Astrocyte (in vitro differentiated cells and primary cell): ENCODE measurements around the gene WWTR1. TPM values are rescaled to one million over a fixed set of nuclear protein-coding genes. Genes with fewer than 3 reads are reported as not detected.

Experiments
- DNase-seq: peaks from one replicate; pipeline ENCODE4 v3.0.0-alpha.2; 2010; ENCODE audit warnings: low read depth
- FAIRE-seq: peaks from 2 replicates; lab custom pipeline; 2011; peaks lifted over from hg19 to GRCh38; lab: Jason Lieb, UNC
- H2AFZ ChIP-seq: 2 replicates; pipeline ENCODE4 v1.6.0; 2012; ENCODE audit warnings: low read depth, low read length, inconsistent platforms
- H3K27ac ChIP-seq: 2 replicates; pipeline ENCODE4 v1.5.1; 2011; ENCODE audit warnings: low read depth, low read length, inconsistent platforms
- H3K27me3 ChIP-seq: 2 replicates; pipeline ENCODE4 v1.6.0; 2011; ENCODE audit warnings: low read length, inconsistent platforms; ENCODE audit not compliant: insufficient read depth
- H3K36me3 ChIP-seq: 2 replicates; pipeline ENCODE4 v1.5.1; 2011; ENCODE audit warnings: low read length, inconsistent platforms; ENCODE audit not compliant: insufficient read depth
- H3K4me1 ChIP-seq: 2 replicates; pipeline ENCODE4 v1.5.1; 2011; ENCODE audit warnings: low read length, inconsistent platforms; ENCODE audit not compliant: insufficient read depth
- H3K4me2 ChIP-seq: 2 replicates; pipeline ENCODE4 v1.6.0; 2012; ENCODE audit warnings: low read length, inconsistent platforms
- H3K4me3 ChIP-seq: 2 replicates; pipeline ENCODE4 v1.5.1; 2011; ENCODE audit warnings: low read depth, mild to moderate bottlenecking, low read length, inconsistent platforms; ENCODE audit not compliant: insufficient read depth
- H3K79me2 ChIP-seq: 2 replicates; pipeline ENCODE4 v1.6.0; 2012; ENCODE audit warnings: mild to moderate bottlenecking, low read length, inconsistent platforms; ENCODE audit not compliant: insufficient read depth
- H3K9ac ChIP-seq: 2 replicates; pipeline ENCODE4 v1.6.0; 2012; ENCODE audit warnings: mild to moderate bottlenecking, low read length, inconsistent platforms
- H3K9me3 ChIP-seq: 2 replicates; pipeline ENCODE4 v1.5.1; 2012; ENCODE audit warnings: low read depth, mild to moderate bottlenecking, low read length, inconsistent platforms; ENCODE audit not compliant: insufficient read depth
- H4K20me1 ChIP-seq: 2 replicates; pipeline ENCODE4 v1.6.0; 2012; ENCODE audit warnings: low read length, inconsistent platforms; ENCODE audit not compliant: insufficient read depth
- H3K27ac Mint-ChIP-seq: one replicate; pipeline ENCODE4 v1.8.0; 2021; ENCODE audit warnings: mild to moderate bottlenecking, mixed read lengths; ENCODE audit not compliant: unreplicated experiment
- H3K27me3 Mint-ChIP-seq: one replicate; pipeline ENCODE4 v1.8.0; 2021; ENCODE audit warnings: low read depth, mixed read lengths; ENCODE audit not compliant: unreplicated experiment
- H3K36me3 Mint-ChIP-seq: one replicate; pipeline ENCODE4 v1.8.0; 2021; ENCODE audit warnings: low read depth, mixed read lengths; ENCODE audit not compliant: unreplicated experiment
- H3K4me1 Mint-ChIP-seq: one replicate; pipeline ENCODE4 v1.8.0; 2021; ENCODE audit warnings: low read depth, mixed read lengths; ENCODE audit not compliant: unreplicated experiment
- H3K4me3 Mint-ChIP-seq: one replicate; pipeline ENCODE4 v1.8.0; 2021; ENCODE audit warnings: mild to moderate bottlenecking, moderate library complexity, mixed read lengths; ENCODE audit not compliant: unreplicated experiment
- H3K9me3 Mint-ChIP-seq: one replicate; pipeline ENCODE4 v1.8.0; 2021; ENCODE audit warnings: mild to moderate bottlenecking, mixed read lengths; ENCODE audit not compliant: unreplicated experiment
- EZH2 ChIP-seq: IDR thresholded peaks from 2 replicates; pipeline ENCODE4 v1.6.1; 2012; ENCODE audit warnings: mild to moderate bottlenecking, low read length, inconsistent platforms; ENCODE audit not compliant: insufficient read depth
- total RNA-seq: library from RNA; stranded (reverse); gene quantifications from 2 replicates; pipeline ENCODE4 v1.2.1, GENCODE V29; 2021
- TF ChIP-seq, protein P1 (sequence below): IDR thresholded peaks from 2 replicates; pipeline ENCODE4 v1.5.1; 2011; ENCODE audit warnings: low read depth, mild to moderate bottlenecking, inconsistent platforms, low read length, moderate library complexity; ENCODE audit not compliant: insufficient read depth

Gene WWTR1
- total RNA-seq, 1 donor from 2014 or later = 94.3 TPM

DNA sequence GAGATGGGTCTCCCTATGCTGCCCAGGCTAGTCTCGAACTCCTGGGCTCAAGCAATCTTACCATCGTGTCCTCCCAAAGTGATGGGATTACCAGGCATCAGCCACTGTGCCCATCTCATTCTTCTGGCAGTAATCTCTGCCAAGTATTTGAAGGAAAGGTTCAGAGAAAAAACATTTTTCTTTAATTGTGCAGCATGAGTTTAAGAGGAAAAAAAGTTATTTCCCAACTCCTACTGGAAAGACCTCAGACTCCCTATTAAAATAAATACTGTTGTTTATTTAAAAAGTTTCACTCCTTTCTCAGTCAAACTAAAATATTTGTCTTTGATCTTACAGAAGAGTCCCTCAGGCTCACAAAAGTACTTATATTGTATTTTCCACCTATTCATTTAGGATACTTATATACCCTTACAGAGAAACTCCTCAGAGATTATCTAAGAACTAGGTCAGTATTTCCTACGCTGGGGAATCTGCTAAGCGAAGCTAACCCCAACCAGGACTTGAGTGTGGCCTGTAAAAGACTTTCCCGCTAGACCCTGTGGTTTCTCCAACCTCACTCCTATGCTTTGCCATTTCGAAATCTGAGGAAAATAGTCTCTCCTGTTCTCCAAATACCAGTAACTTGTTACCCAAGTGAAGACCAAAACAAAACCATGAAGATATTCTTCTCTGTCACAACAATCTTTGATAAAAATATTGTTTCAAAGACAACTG, 28.7 kb downstream of the WWTR1 start:
- TF ChIP-seq, protein P1, sequence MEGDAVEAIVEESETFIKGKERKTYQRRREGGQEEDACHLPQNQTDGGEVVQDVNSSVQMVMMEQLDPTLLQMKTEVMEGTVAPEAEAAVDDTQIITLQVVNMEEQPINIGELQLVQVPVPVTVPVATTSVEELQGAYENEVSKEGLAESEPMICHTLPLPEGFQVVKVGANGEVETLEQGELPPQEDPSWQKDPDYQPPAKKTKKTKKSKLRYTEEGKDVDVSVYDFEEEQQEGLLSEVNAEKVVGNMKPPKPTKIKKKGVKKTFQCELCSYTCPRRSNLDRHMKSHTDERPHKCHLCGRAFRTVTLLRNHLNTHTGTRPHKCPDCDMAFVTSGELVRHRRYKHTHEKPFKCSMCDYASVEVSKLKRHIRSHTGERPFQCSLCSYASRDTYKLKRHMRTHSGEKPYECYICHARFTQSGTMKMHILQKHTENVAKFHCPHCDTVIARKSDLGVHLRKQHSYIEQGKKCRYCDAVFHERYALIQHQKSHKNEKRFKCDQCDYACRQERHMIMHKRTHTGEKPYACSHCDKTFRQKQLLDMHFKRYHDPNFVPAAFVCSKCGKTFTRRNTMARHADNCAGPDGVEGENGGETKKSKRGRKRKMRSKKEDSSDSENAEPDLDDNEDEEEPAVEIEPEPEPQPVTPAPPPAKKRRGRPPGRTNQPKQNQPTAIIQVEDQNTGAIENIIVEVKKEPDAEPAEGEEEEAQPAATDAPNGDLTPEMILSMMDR = no peak
- TF ChIP-seq EZH2 = no peak
- H3K27me3 Mint-ChIP-seq = no peaks in the 10 kb centered on the region
- H3K27ac Mint-ChIP-seq = no peak overlapping the region
- H3K9me3 ChIP-seq = no peaks in the 10 kb centered on the region
- H3K4me2 ChIP-seq = no peak overlapping the region
- FAIRE-seq (no peak), DNase-seq (peak; percentile 55)
- no peak overlapping the region for H2AFZ ChIP-seq
- no peak overlapping the region for H3K27ac ChIP-seq
- peaks cover 34% of the 10 kb centered on the region for H3K4me1 Mint-ChIP-seq
- H3K36me3 Mint-ChIP-seq = peaks cover 25% of the 10 kb centered on the region
- peaks cover 14% of the 10 kb centered on the region for H3K4me1 ChIP-seq
- H3K9ac ChIP-seq = no peak overlapping the region
- H4K20me1 ChIP-seq = peaks cover 82% of the 10 kb centered on the region
- H3K4me3 Mint-ChIP-seq = no peak overlapping the region
- no peaks in the 10 kb centered on the region for H3K27me3 ChIP-seq
- H3K4me3 ChIP-seq = no peak overlapping the region
- no peaks in the 10 kb centered on the region for H3K9me3 Mint-ChIP-seq
- H3K36me3 ChIP-seq = peaks cover 8% of the 10 kb centered on the region
- H3K79me2 ChIP-seq = peaks cover 99% of the 10 kb centered on the region

GRCh38 chr3:149626671-149627070, 31.2 kb downstream of the WWTR1 start:
- H4K20me1 ChIP-seq = peaks cover 70% of the 10 kb centered on the region
- H3K4me3 Mint-ChIP-seq = no peak overlapping the region
- FAIRE-seq = no peak
- peaks cover 99% of the 10 kb centered on the region for H3K79me2 ChIP-seq
- no peaks in the 10 kb centered on the region for H3K27me3 Mint-ChIP-seq
- H3K9ac ChIP-seq = no peak overlapping the region
- H3K27ac Mint-ChIP-seq = peak overlapping the region; percentile 12
- peaks cover 28% of the 10 kb centered on the region for H3K4me1 ChIP-seq
- H3K4me3 ChIP-seq = no peak overlapping the region
- H3K36me3 ChIP-seq = peaks cover 2% of the 10 kb centered on the region
- H3K4me1 Mint-ChIP-seq = peaks cover 48% of the 10 kb centered on the region
- no peak overlapping the region for H3K27ac ChIP-seq
- no peaks in the 10 kb centered on the region for H3K27me3 ChIP-seq
- H3K36me3 Mint-ChIP-seq = peaks cover 19% of the 10 kb centered on the region
- TF ChIP-seq, protein P1 = no peak
- TF ChIP-seq EZH2 = no peak
- H3K9me3 ChIP-seq = no peaks in the 10 kb centered on the region
- H3K4me2 ChIP-seq = no peak overlapping the region
- H2AFZ ChIP-seq = no peak overlapping the region
- H3K9me3 Mint-ChIP-seq = no peaks in the 10 kb centered on the region
- no peak for DNase-seq

GRCh38 chr3:149625795-149626194, 32.0 kb downstream of the WWTR1 start:
- TF ChIP-seq, protein P1 = no peak
- Mint-ChIP-seq H3K4me3 (peak overlapping the region; percentile 30), H3K27ac (no peak overlapping the region), H3K36me3 (peaks cover 14% of the 10 kb centered on the region), H3K9me3 (no peaks in the 10 kb centered on the region), H3K4me1 (peaks cover 54% of the 10 kb centered on the region), H3K27me3 (no peaks in the 10 kb centered on the region)
- Histone ChIP-seq H3K9me3 (no peaks in the 10 kb centered on the region), H3K4me3 (no peak overlapping the region), H3K36me3 (no peaks in the 10 kb centered on the region), H4K20me1 (peaks cover 65% of the 10 kb centered on the region), H3K27me3 (no peaks in the 10 kb centered on the region), H3K9ac (no peak overlapping the region), H3K4me2 (peak overlapping the region; percentile 26), H3K27ac (no peak overlapping the region), H3K79me2 (peaks cover 93% of the 10 kb centered on the region), H2AFZ (no peak overlapping the region), H3K4me1 (peaks cover 33% of the 10 kb centered on the region)
- DNase-seq (peak; percentile 59), FAIRE-seq (no peak)
